HepG2 (cell line): ENCODE results near the gene EDAR. TPM values are rescaled to one million over a fixed set of nuclear protein-coding genes. Genes with fewer than 3 reads are reported as not detected.

ENCODE experiments used
- HES4 ChIP-seq: sonication (generic); formaldehyde crosslinking; IDR thresholded peaks from 2 replicates; pipeline ENCODE4 v1.9.0; 2021; ENCODE audit warnings: mild to moderate bottlenecking, missing genetic modification reagents, borderline replicate concordance
- HNF4A ChIP-seq: sonication (generic); formaldehyde crosslinking; IDR thresholded peaks from 2 replicates; pipeline ENCODE4 v1.4.0; 2020; ENCODE audit warnings: missing genetic modification reagents
- RFX1 ChIP-seq: fragments of 450-650 bp; IDR thresholded peaks from 2 replicates; pipeline ENCODE4 v1.6.1; 2017
- RXRA ChIP-seq: sonication (generic); formaldehyde crosslinking; IDR thresholded peaks from 2 replicates; pipeline ENCODE4 v1.5.1; 2020; ENCODE audit warnings: missing genetic modification reagents
- SMAD1 ChIP-seq: sonication (generic); formaldehyde crosslinking; IDR thresholded peaks from 2 replicates; pipeline ENCODE4 v1.4.0; 2020; ENCODE audit warnings: missing genetic modification reagents, low read depth, mild to moderate bottlenecking, borderline replicate concordance
- SP1 ChIP-seq, 2 experiments: fragments of 450-650 bp in 1 of 2; sonication (generic) in 1 of 2; formaldehyde crosslinking in 1 of 2; IDR thresholded peaks; 2 replicates each; pipeline versions ENCODE4 v1.4.0 to v1.6.1; 2016 to 2020; ENCODE audit warnings: missing genetic modification reagents in 1 of 2
- ZNF572 ChIP-seq: sonication (generic); formaldehyde crosslinking; IDR thresholded peaks from 2 replicates; pipeline ENCODE4 v1.5.1; 2020; ENCODE audit warnings: mild to moderate bottlenecking, missing genetic modification reagents
- ZNF746 ChIP-seq: sonication (generic); formaldehyde crosslinking; IDR thresholded peaks from 2 replicates; pipeline ENCODE4 v1.8.0; 2022; ENCODE audit warnings: mild to moderate bottlenecking, missing genetic modification reagents
- ZNF766 ChIP-seq: sonication (generic); formaldehyde crosslinking; IDR thresholded peaks from 2 replicates; pipeline ENCODE4 v1.5.0; 2020; ENCODE audit warnings: missing genetic modification reagents, borderline replicate concordance
- polyA plus RNA-seq, 8 experiments: library from polyadenylated mRNA; depleted of rRNA in 3 of 8; stranded (reverse) in 7 of 8; unstranded in 1 of 8; fragments of >200 nt; fragmentation: Illumina TruSeq in 4 of 8; extraction: Trizol in 4 of 8; gene quantifications; 2 replicates each; pipeline versions ENCODE4 v1.2.1 to v1.2.3, GENCODE V29; 2011 to 2016; ENCODE audit warnings: low read depth in 4 of 8, missing spikeins in 1 of 8, mixed read lengths in 1 of 8; ENCODE audit not compliant: insufficient read depth in 1 of 8
- total RNA-seq, 5 experiments: library from RNA; depleted of rRNA; stranded (reverse); fragments of >200 nt; fragmentation: Illumina TruSeq; extraction: Trizol; gene quantifications; 2 replicates each; pipeline ENCODE4 v1.2.3, GENCODE V29; 2016; ENCODE audit warnings: low read depth in 1 of 5
- TF ChIP-seq, protein P1 (sequence below): IDR thresholded peaks from 2 replicates; pipeline ENCODE4 v1.4.0; 2020; ENCODE audit warnings: mild to moderate bottlenecking, missing genetic modification reagents
- TF ChIP-seq, protein P2 (sequence below): sonication (generic); formaldehyde crosslinking; IDR thresholded peaks from one replicate; pipeline ENCODE4 v1.5.1; 2020; ENCODE audit warnings: mild to moderate bottlenecking, missing genetic modification reagents; ENCODE audit errors: not compliant biosample characterization
- TF ChIP-seq, protein P3 (sequence below), 2 experiments: sonication (generic) in 1 of 2; formaldehyde crosslinking in 1 of 2; IDR thresholded peaks; 2 replicates each; pipeline versions ENCODE4 v1.4.0 to v1.6.1; 2016 to 2020; ENCODE audit warnings: borderline replicate concordance in 1 of 2, low read depth in 1 of 2, mild to moderate bottlenecking in 1 of 2, missing genetic modification reagents in 1 of 2

The EDAR gene
- total and polyA plus RNA-seq, 2 of the 13 experiments (the other 11 are each of a cell fraction or from before 2014, with no cell fraction given): not detected

DNA sequence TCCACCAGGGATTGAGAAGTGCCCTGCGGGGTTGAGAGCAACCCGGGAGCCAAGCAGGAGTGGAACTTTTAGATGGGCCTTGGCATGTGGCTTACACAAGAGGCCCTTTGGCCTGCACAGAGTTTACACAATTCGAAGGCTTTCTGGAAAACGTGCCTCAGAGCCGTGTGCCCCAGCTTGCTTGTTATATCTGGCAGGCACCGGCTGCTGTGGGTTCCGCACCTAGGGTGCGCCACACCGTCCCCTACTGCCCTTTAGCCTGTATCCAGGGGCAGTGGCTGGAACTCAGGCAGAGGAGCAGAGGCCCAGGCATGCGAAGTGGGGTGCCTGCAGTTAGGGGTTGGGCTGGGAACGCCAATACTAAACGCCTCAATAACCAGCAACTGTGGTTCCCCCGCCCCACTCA, 32.9 kb upstream of the EDAR start (continued):
- TF ChIP-seq, protein P1, sequence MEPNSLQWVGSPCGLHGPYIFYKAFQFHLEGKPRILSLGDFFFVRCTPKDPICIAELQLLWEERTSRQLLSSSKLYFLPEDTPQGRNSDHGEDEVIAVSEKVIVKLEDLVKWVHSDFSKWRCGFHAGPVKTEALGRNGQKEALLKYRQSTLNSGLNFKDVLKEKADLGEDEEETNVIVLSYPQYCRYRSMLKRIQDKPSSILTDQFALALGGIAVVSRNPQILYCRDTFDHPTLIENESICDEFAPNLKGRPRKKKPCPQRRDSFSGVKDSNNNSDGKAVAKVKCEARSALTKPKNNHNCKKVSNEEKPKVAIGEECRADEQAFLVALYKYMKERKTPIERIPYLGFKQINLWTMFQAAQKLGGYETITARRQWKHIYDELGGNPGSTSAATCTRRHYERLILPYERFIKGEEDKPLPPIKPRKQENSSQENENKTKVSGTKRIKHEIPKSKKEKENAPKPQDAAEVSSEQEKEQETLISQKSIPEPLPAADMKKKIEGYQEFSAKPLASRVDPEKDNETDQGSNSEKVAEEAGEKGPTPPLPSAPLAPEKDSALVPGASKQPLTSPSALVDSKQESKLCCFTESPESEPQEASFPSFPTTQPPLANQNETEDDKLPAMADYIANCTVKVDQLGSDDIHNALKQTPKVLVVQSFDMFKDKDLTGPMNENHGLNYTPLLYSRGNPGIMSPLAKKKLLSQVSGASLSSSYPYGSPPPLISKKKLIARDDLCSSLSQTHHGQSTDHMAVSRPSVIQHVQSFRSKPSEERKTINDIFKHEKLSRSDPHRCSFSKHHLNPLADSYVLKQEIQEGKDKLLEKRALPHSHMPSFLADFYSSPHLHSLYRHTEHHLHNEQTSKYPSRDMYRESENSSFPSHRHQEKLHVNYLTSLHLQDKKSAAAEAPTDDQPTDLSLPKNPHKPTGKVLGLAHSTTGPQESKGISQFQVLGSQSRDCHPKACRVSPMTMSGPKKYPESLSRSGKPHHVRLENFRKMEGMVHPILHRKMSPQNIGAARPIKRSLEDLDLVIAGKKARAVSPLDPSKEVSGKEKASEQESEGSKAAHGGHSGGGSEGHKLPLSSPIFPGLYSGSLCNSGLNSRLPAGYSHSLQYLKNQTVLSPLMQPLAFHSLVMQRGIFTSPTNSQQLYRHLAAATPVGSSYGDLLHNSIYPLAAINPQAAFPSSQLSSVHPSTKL (CRISPR knock-in tag): peak; percentile 63
- peak; percentile 66 for TF ChIP-seq HNF4A (CRISPR knock-in tag)
- peak; percentile 73; the same call in 1 of the 2 replicates for TF ChIP-seq RXRA (CRISPR knock-in tag)
- TF ChIP-seq SP1 (IDR thresholded peaks at IDR 0.05): no peak
- no peak for TF ChIP-seq SP1 (CRISPR knock-in tag; IDR thresholded peaks at IDR 0.05)
- TF ChIP-seq RFX1: no peak
- TF ChIP-seq, protein P2, sequence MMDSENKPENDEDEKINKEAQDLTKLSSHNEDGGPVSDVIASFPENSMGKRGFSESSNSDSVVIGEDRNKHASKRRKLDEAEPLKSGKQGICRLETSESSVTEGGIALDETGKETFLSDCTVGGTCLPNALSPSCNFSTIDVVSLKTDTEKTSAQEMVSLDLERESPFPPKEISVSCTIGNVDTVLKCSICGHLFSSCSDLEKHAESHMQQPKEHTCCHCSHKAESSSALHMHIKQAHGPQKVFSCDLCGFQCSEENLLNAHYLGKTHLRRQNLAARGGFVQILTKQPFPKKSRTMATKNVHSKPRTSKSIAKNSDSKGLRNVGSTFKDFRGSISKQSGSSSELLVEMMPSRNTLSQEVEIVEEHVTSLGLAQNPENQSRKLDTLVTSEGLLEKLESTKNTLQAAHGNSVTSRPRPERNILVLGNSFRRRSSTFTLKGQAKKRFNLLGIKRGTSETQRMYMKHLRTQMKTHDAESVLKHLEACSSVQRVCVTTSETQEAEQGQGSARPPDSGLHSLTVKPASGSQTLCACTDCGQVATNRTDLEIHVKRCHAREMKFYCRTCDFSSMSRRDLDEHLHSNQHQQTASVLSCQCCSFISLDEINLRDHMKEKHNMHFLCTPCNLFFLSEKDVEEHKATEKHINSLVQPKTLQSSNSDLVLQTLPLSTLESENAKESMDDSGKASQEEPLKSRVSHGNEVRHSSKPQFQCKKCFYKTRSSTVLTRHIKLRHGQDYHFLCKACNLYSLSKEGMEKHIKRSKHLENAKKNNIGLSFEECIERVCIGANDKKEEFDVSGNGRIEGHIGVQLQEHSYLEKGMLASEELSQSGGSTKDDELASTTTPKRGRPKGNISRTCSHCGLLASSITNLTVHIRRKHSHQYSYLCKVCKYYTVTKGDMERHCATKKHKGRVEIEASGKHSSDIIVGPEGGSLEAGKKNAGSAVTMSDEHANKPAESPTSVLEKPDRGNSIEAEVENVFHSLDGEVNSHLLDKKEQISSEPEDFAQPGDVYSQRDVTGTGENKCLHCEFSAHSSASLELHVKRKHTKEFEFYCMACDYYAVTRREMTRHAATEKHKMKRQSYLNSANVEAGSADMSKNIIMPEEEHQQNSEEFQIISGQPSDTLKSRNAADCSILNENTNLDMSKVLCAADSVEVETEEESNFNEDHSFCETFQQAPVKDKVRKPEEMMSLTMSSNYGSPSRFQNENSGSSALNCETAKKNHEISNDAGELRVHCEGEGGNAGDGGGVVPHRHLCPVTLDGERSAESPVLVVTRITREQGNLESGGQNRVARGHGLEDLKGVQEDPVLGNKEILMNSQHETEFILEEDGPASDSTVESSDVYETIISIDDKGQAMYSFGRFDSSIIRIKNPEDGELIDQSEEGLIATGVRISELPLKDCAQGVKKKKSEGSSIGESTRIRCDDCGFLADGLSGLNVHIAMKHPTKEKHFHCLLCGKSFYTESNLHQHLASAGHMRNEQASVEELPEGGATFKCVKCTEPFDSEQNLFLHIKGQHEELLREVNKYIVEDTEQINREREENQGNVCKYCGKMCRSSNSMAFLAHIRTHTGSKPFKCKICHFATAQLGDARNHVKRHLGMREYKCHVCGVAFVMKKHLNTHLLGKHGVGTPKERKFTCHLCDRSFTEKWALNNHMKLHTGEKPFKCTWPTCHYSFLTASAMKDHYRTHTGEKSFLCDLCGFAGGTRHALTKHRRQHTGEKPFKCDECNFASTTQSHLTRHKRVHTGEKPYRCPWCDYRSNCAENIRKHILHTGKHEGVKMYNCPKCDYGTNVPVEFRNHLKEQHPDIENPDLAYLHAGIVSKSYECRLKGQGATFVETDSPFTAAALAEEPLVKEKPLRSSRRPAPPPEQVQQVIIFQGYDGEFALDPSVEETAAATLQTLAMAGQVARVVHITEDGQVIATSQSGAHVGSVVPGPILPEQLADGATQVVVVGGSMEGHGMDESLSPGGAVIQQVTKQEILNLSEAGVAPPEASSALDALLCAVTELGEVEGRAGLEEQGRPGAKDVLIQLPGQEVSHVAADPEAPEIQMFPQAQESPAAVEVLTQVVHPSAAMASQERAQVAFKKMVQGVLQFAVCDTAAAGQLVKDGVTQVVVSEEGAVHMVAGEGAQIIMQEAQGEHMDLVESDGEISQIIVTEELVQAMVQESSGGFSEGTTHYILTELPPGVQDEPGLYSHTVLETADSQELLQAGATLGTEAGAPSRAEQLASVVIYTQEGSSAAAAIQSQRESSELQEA (CRISPR knock-in tag): no peak
- TF ChIP-seq ZNF572 (CRISPR knock-in tag): 0 out of 2 replicates have a peak, but pooled peaks have one; percentile 51
- no peak for TF ChIP-seq SMAD1 (CRISPR knock-in tag)
- peak; percentile 42; the same call in 1 of the 2 replicates for TF ChIP-seq HES4 (CRISPR knock-in tag)
- TF ChIP-seq ZNF766 (CRISPR knock-in tag): 0 out of 2 replicates have a peak, but pooled peaks have one; percentile 44
- TF ChIP-seq ZNF746 (CRISPR knock-in tag): 0 out of 2 replicates have a peak, but pooled peaks have one; percentile 62
- TF ChIP-seq, protein P3, sequence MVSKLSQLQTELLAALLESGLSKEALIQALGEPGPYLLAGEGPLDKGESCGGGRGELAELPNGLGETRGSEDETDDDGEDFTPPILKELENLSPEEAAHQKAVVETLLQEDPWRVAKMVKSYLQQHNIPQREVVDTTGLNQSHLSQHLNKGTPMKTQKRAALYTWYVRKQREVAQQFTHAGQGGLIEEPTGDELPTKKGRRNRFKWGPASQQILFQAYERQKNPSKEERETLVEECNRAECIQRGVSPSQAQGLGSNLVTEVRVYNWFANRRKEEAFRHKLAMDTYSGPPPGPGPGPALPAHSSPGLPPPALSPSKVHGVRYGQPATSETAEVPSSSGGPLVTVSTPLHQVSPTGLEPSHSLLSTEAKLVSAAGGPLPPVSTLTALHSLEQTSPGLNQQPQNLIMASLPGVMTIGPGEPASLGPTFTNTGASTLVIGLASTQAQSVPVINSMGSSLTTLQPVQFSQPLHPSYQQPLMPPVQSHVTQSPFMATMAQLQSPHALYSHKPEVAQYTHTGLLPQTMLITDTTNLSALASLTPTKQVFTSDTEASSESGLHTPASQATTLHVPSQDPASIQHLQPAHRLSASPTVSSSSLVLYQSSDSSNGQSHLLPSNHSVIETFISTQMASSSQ (IDR thresholded peaks at IDR 0.05; ENCODE audit: low read depth): no peak
- TF ChIP-seq, protein P3 (CRISPR knock-in tag; IDR thresholded peaks at IDR 0.05; ENCODE audit: borderline replicate concordance): no peak
